ENCODE data around the gene ICAM3. TPM values are rescaled to one million over a fixed set of nuclear protein-coding genes. Genes with fewer than 3 reads are reported as not detected.
"Not testable (repeated sequence)": the region's sequence is repeated elsewhere in the genome, so short reads cannot be mapped to it uniquely, and the experiment has no call there.

ICAM3 gene
- total RNA-seq, 6 donors from 2014 or later = 12.7 to 53.9 (median 20.5) TPM

- no peaks in the 10 kb centered on the region for H3K27me3 ChIP-seq
- no peaks in the 10 kb centered on the region for H3K36me3 ChIP-seq
- ATAC-seq (ENCODE audit: low FRiP score in 2 of 2) = no peak
- DNase-seq = no peak
- WGBS, 2 donors = 79 to 85% methylated on average over 5 of the region's 5 CpGs
- H3K4me1 ChIP-seq = peaks cover 0 to 17% (median 6%) of the 10 kb centered on the region in 4 donors
- H3K4me3 ChIP-seq = no peak overlapping the region
- no peaks in the 10 kb centered on the region for H3K9me3 ChIP-seq
- H3K27ac ChIP-seq = peak overlapping the region in 3 of 4 donors; percentile 18 to 82 (median 68)
- TF ChIP-seq EP300 (IDR thresholded peaks at IDR 0.05) (no peak), CTCF (IDR thresholded peaks at IDR 0.05) (no peak), POLR2AphosphoS5 (IDR thresholded peaks at IDR 0.05) (no peak), POLR2A (IDR thresholded peaks at IDR 0.05) (no peak)
Measured at GRCh38 chr19:10339977-10340376, 553 bp upstream of the ICAM3 start.

GRCh38 chr19:10338940-10339339 lies 484 bp downstream of the ICAM3 start:
- Histone ChIP-seq H3K9me3 (no peaks in the 10 kb centered on the region), H3K4me3 (peak overlapping the region in 3 of 4 donors; percentile 9 to 42 (median 36)), H3K36me3 (no peaks in the 10 kb centered on the region), H3K4me1 (peaks cover 6 to 26% (median 10%) of the 10 kb centered on the region in 4 donors), H3K27me3 (no peaks in the 10 kb centered on the region), H3K27ac (peak overlapping the region; percentile 18 to 82 (median 73))
- TF ChIP-seq POLR2A (IDR thresholded peaks at IDR 0.05) (no peak), CTCF (IDR thresholded peaks at IDR 0.05) (no peak), EP300 (IDR thresholded peaks at IDR 0.05) (no peak), POLR2AphosphoS5 (IDR thresholded peaks at IDR 0.05) (no peak)
- no peak for ATAC-seq (ENCODE audit: low FRiP score in 2 of 2)
- 80 to 82% methylated on average over 6 of the region's 6 CpGs for WGBS, 2 donors
- DNase-seq = no peak

GRCh38 chr19:10336725-10337124 lies 2.7 kb downstream of the ICAM3 start:
- H3K4me1 ChIP-seq = peaks cover 20 to 43% (median 25%) of the 10 kb centered on the region in 4 donors
- WGBS, 2 donors = 90 to 97% methylated on average over 9 of the region's 9 CpGs
- not testable (repeated sequence) for DNase-seq; H3K9me3 ChIP-seq; H3K27ac ChIP-seq; H3K36me3 ChIP-seq; H3K4me3 ChIP-seq; ATAC-seq (ENCODE audit: low FRiP score in 2 of 2); H3K27me3 ChIP-seq

- ATAC-seq (ENCODE audit: low FRiP score in 2 of 2) = no peak
- H3K4me1 ChIP-seq = peaks cover 21 to 49% (median 26%) of the 10 kb centered on the region in 4 donors
- H3K27ac ChIP-seq = peak overlapping the region in 3 of 4 donors; percentile 68 to 88 (median 86)
- H3K27me3 ChIP-seq = no peaks in the 10 kb centered on the region
- TF ChIP-seq POLR2A (IDR thresholded peaks at IDR 0.05) (no peak), CTCF (IDR thresholded peaks at IDR 0.05) (no peak), EP300 (IDR thresholded peaks at IDR 0.05) (no peak), POLR2AphosphoS5 (IDR thresholded peaks at IDR 0.05) (no peak)
- 59 to 64% methylated on average over 2 to 20 of the region's 26 CpGs for WGBS, 2 donors
- H3K36me3 ChIP-seq = peaks cover 0 to 2% (median under 1%) of the 10 kb centered on the region in 4 donors
- no peaks in the 10 kb centered on the region for H3K9me3 ChIP-seq
- DNase-seq = peak in 1 of 2 donors; percentile 73
- H3K4me3 ChIP-seq = peak overlapping the region in 2 of 4 donors; percentile 65 to 84
Measured at GRCh38 chr19:10335352-10335985, 4.0 kb downstream of the ICAM3 start.

GRCh38 chr19:10334588-10335351 lies 4.7 kb downstream of the ICAM3 start:
- TF ChIP-seq POLR2AphosphoS5 (IDR thresholded peaks at IDR 0.05) (peak; percentile 71 to 83), POLR2A (IDR thresholded peaks at IDR 0.05) (peak in 2 of 4 donors; percentile 45 to 68), CTCF (IDR thresholded peaks at IDR 0.05) (peak in 2 of 6 experiments; percentile 12 to 27), EP300 (IDR thresholded peaks at IDR 0.05) (no peak)
- 17 to 45% methylated on average over 29 to 49 of the region's 59 CpGs for WGBS, 2 donors
- Histone ChIP-seq H3K36me3 (peaks cover 0 to 9% (median 6%) of the 10 kb centered on the region in 4 donors), H3K9me3 (no peaks in the 10 kb centered on the region), H3K4me1 (peaks cover 21 to 48% (median 26%) of the 10 kb centered on the region in 4 donors), H3K27ac (peak overlapping the region; percentile 68 to 90 (median 87)), H3K27me3 (no peaks in the 10 kb centered on the region), H3K4me3 (peak overlapping the region; percentile 56 to 84 (median 63))
- peak; percentile 91 to 93 for ATAC-seq (ENCODE audit: low FRiP score in 2 of 2)
- peak; percentile 97 to 98 for DNase-seq
